Esophagus squamous epithelium (tissue), 4 donors: ENCODE data around the gene PSMG3.

Experiments used
- CTCF ChIP-seq, 6 experiments: fragments of 450-650 bp in 4 of 6; fragments of 200-600 bp in 2 of 6; sonication (generic) in 2 of 6; IDR thresholded peaks; one replicate each; pipeline ENCODE4 v1.5.1; 2016 to 2019; ENCODE audit warnings: antibody characterized with exemption in 6 of 6, mild to moderate bottlenecking in 4 of 6, moderate library complexity in 4 of 6
- POLR2A ChIP-seq, 4 donors: fragments of 450-650 bp; IDR thresholded peaks; one replicate each; pipeline ENCODE4 v1.6.1; 2017; ENCODE audit warnings: antibody characterized with exemption in 4 of 4, mild to moderate bottlenecking in 4 of 4, moderate library complexity in 3 of 4

DNA sequence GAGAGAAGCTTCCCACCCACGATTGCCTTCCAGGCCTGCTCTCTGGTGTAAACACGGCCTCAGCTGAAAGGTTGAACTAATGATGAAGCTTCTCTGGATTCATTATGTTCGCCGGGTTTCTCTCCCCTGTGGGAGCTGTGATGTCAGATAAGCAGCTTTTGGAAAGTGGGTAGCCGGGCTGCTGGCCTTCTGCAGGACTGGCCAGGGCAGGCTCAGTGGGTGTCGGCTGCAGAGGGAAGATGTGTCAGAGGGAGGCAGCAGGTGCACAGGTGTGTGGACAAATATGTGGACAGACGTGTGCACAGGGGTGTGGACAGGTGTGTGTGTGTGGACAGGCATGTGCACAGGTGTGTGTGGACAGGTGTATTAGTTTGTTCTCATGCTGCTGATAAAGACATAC, 28.5 kb upstream of the PSMG3 start:
- TF ChIP-seq POLR2A (IDR thresholded peaks at IDR 0.05), result no peak
- TF ChIP-seq CTCF (IDR thresholded peaks at IDR 0.05), result no peak
